ENCODE data around the gene FERMT1. TPM values are rescaled to one million over a fixed set of nuclear protein-coding genes. Genes with fewer than 3 reads are reported as not detected.

FERMT1 gene
- total RNA-seq, 2 donors from 2014 or later: 3.5 to 4.1 TPM

DNA sequence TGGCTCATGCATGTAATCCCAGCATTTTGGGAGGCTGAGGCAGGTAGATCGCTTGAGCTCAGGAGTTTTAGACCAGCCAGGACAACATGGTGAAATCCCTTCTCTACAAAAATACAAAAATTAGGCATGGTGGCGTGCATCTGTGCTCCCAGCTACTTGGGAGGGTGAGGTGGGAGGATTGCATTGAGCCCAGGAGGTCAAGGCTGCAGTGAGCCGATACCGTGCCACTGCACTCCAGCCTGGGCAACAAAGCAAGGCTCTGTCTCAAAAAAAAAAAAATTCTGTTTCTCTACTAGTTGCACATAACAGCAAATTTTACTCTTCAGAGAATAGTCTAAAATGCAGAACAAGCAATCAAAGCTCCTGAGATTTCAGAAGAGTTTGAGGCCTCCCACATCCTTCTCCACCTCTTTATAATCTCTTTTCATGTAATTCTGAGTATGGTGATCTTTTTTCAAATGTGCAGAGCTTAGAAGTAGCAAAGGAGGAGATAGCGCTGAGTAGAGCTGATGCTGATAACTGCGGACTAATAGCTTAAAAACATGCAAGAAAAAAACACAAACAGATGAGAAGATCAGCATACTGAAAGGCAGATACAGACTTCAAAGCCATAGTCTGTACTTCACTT is 92.3 kb downstream of the FERMT1 start:
- no peak overlapping the region for H3K9ac ChIP-seq (ENCODE audit: extremely low read depth, low read length, poor library complexity, severe bottlenecking)
- no peak overlapping the region for H3K4me3 Mint-ChIP-seq
- peaks cover 46% of the 10 kb centered on the region for H3K36me3 Mint-ChIP-seq (ENCODE audit: low read depth)
- no peak overlapping the region for H3K27ac ChIP-seq (ENCODE audit: low read depth, low read length)
- no peak for DNase-seq
- no peaks in the 10 kb centered on the region for H3K27me3 Mint-ChIP-seq (ENCODE audit: insufficient read depth)
- no peaks in the 10 kb centered on the region for H3K4me1 Mint-ChIP-seq
- H3K9me3 Mint-ChIP-seq: peaks cover 3% of the 10 kb centered on the region
- H3K27ac Mint-ChIP-seq: no peak overlapping the region
- TF ChIP-seq, protein P1, sequence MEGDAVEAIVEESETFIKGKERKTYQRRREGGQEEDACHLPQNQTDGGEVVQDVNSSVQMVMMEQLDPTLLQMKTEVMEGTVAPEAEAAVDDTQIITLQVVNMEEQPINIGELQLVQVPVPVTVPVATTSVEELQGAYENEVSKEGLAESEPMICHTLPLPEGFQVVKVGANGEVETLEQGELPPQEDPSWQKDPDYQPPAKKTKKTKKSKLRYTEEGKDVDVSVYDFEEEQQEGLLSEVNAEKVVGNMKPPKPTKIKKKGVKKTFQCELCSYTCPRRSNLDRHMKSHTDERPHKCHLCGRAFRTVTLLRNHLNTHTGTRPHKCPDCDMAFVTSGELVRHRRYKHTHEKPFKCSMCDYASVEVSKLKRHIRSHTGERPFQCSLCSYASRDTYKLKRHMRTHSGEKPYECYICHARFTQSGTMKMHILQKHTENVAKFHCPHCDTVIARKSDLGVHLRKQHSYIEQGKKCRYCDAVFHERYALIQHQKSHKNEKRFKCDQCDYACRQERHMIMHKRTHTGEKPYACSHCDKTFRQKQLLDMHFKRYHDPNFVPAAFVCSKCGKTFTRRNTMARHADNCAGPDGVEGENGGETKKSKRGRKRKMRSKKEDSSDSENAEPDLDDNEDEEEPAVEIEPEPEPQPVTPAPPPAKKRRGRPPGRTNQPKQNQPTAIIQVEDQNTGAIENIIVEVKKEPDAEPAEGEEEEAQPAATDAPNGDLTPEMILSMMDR (conservative IDR thresholded peaks at IDR 0.05): no peak
- 89 to 97% methylated on average over 3 to 6 of the region's 6 CpGs for WGBS, 2 experiments (ENCODE audit: insufficient coverage in 1 of 2, insufficient read length in 1 of 2)
- H3K4me1 ChIP-seq (ENCODE audit: control insufficient read depth, insufficient read depth, low read length): peaks cover 3% of the 10 kb centered on the region
- H3K36me3 ChIP-seq (ENCODE audit: control insufficient read depth, insufficient read depth, low read length): peaks cover 61% of the 10 kb centered on the region
- no peaks in the 10 kb centered on the region for H3K27me3 ChIP-seq (ENCODE audit: control insufficient read depth, insufficient read depth, low read length, poor library complexity, severe bottlenecking)
- H3K4me3 ChIP-seq (ENCODE audit: low read length): no peak overlapping the region
- peaks cover 5% of the 10 kb centered on the region for H3K9me3 ChIP-seq (ENCODE audit: control insufficient read depth, low read length)

- no peaks in the 10 kb centered on the region for H3K27me3 Mint-ChIP-seq (ENCODE audit: insufficient read depth)
- TF ChIP-seq, protein P1 (conservative IDR thresholded peaks at IDR 0.05): no peak
- WGBS, 2 experiments (ENCODE audit: insufficient coverage in 1 of 2, insufficient read length in 1 of 2): 94 to 100% methylated on average over 3 to 6 of the region's 6 CpGs
These were observed 93.3 kb downstream of the FERMT1 start for GRCh38 chr20:6029538-6029937.

DNA sequence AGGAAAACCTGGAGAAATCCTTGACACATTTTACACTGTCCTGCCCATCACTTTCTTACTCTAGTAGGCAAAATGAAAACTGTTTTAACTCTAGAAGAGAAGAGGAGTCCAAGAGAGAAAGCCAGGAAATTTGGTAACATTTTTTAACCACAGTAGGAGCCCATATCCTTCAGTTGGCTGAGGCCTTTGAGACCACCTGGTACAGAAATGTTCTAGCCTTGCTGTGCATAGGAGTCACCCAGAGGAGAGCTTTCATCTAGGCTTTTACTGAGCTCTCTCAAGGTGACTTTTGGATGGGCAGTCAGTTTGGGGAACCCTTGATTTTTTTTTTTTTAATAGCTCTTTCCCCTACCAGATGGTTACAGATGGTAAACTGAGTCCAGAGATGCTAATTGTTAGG is 94.0 kb downstream of the FERMT1 start:
- Histone ChIP-seq H3K36me3 (ENCODE audit: control insufficient read depth, insufficient read depth, low read length) (peaks cover 67% of the 10 kb centered on the region), H3K9me3 (ENCODE audit: control insufficient read depth, low read length) (peaks cover 22% of the 10 kb centered on the region), H3K9ac (ENCODE audit: extremely low read depth, low read length, poor library complexity, severe bottlenecking) (no peak overlapping the region), H3K4me1 (ENCODE audit: control insufficient read depth, insufficient read depth, low read length) (peaks cover 3% of the 10 kb centered on the region), H3K4me3 (ENCODE audit: low read length) (no peak overlapping the region), H3K27ac (ENCODE audit: low read depth, low read length) (no peak overlapping the region), H3K27me3 (ENCODE audit: control insufficient read depth, insufficient read depth, low read length, poor library complexity, severe bottlenecking) (no peaks in the 10 kb centered on the region)
- peaks cover 52% of the 10 kb centered on the region for H3K36me3 Mint-ChIP-seq (ENCODE audit: low read depth)
- no peaks in the 10 kb centered on the region for H3K27me3 Mint-ChIP-seq (ENCODE audit: insufficient read depth)
- peaks cover 20% of the 10 kb centered on the region for H3K9me3 Mint-ChIP-seq
- DNase-seq: no peak
- no peak overlapping the region for H3K27ac Mint-ChIP-seq
- TF ChIP-seq, protein P1 (conservative IDR thresholded peaks at IDR 0.05): no peak
- H3K4me1 Mint-ChIP-seq: no peaks in the 10 kb centered on the region
- H3K4me3 Mint-ChIP-seq: no peak overlapping the region

More at GRCh38 chr20:6029538-6029937, 93.3 kb downstream of the FERMT1 start:
- Histone ChIP-seq H3K36me3 (ENCODE audit: control insufficient read depth, insufficient read depth, low read length) (peaks cover 67% of the 10 kb centered on the region), H3K9me3 (ENCODE audit: control insufficient read depth, low read length) (peaks cover 15% of the 10 kb centered on the region), H3K27me3 (ENCODE audit: control insufficient read depth, insufficient read depth, low read length, poor library complexity, severe bottlenecking) (no peaks in the 10 kb centered on the region), H3K4me1 (ENCODE audit: control insufficient read depth, insufficient read depth, low read length) (peaks cover 3% of the 10 kb centered on the region), H3K4me3 (ENCODE audit: low read length) (no peak overlapping the region), H3K9ac (ENCODE audit: extremely low read depth, low read length, poor library complexity, severe bottlenecking) (no peak overlapping the region), H3K27ac (ENCODE audit: low read depth, low read length) (no peak overlapping the region)
- Mint-ChIP-seq H3K4me3 (no peak overlapping the region), H3K36me3 (ENCODE audit: low read depth) (peaks cover 51% of the 10 kb centered on the region), H3K4me1 (no peaks in the 10 kb centered on the region), H3K9me3 (peaks cover 13% of the 10 kb centered on the region), H3K27ac (no peak overlapping the region)
- no peak for DNase-seq
